ENCODE measurements around the gene WWTR1.

GRCh38 chr3:149575213-149575960, 82.4 kb downstream of the WWTR1 start:
- TF ChIP-seq CTCF (conservative IDR thresholded peaks at IDR 0.05) (no peak), EZH2 (IDR thresholded peaks at IDR 0.05; ENCODE audit: low read depth) (no peak)
